Keratinocyte (primary cell): ENCODE data around the gene RBM38. TPM values are rescaled to one million over a fixed set of nuclear protein-coding genes. Genes with fewer than 3 reads are reported as not detected.

Source experiments
- DNase-seq: peaks from one replicate; pipeline ENCODE4 v3.0.0-alpha.2; 2011; ENCODE audit warnings: low read depth, missing footprints, low spot score
- FAIRE-seq: peaks from 2 replicates; lab custom pipeline; 2011; peaks lifted over from hg19 to GRCh38; lab: Jason Lieb, UNC
- H2AFZ ChIP-seq: 2 replicates; pipeline ENCODE4 v1.6.0; 2012; ENCODE audit warnings: low read length, control low read depth, inconsistent platforms; ENCODE audit not compliant: control insufficient read depth
- H3K27ac ChIP-seq: 2 replicates; pipeline ENCODE4 v1.5.1; 2011; ENCODE audit warnings: low read length; ENCODE audit not compliant: control insufficient read depth, insufficient read depth
- H3K27me3 ChIP-seq: 3 replicates; pipeline ENCODE4 v1.6.0; 2011; ENCODE audit warnings: low read length; ENCODE audit not compliant: control insufficient read depth, insufficient read depth; ENCODE audit errors: extremely low read depth
- H3K36me3 ChIP-seq, 2 experiments: 2 replicates in 1 of 2; 3 replicates in 1 of 2; pipeline ENCODE4 v1.5.1; 2011; ENCODE audit warnings: low read length in 2 of 2, mild to moderate bottlenecking in 1 of 2; ENCODE audit not compliant: control insufficient read depth in 2 of 2, insufficient read depth in 2 of 2; ENCODE audit errors: extremely low read depth in 1 of 2
- H3K4me1 ChIP-seq: 3 replicates; pipeline ENCODE4 v1.5.1; 2011; ENCODE audit warnings: low read length; ENCODE audit not compliant: control insufficient read depth, insufficient read depth; ENCODE audit errors: extremely low read depth
- H3K4me2 ChIP-seq: 3 replicates; pipeline ENCODE4 v1.6.0; 2011; ENCODE audit warnings: low read depth, low read length; ENCODE audit not compliant: control insufficient read depth, insufficient read depth; ENCODE audit errors: extremely low read depth
- H3K4me3 ChIP-seq, 3 experiments: fragments of 200-600 bp in 1 of 3; sonication (generic) in 1 of 3; 2 replicates in 2 of 3; 3 replicates in 1 of 3; pipeline ENCODE4 v1.5.1; 2011 to 2016; ENCODE audit warnings: low read length in 3 of 3, mild to moderate bottlenecking in 3 of 3, control low read depth in 2 of 3, inconsistent platforms in 1 of 3, low read depth in 1 of 3, mixed read lengths in 1 of 3, mixed run types in 1 of 3, moderate library complexity in 1 of 3; ENCODE audit not compliant: control insufficient read depth in 2 of 3, insufficient read depth in 2 of 3; ENCODE audit errors: extremely low read depth in 1 of 3
- H3K79me2 ChIP-seq: 2 replicates; pipeline ENCODE4 v1.6.0; 2012; ENCODE audit warnings: low read length; ENCODE audit not compliant: control insufficient read depth, insufficient read depth
- H3K9ac ChIP-seq: 3 replicates; pipeline ENCODE4 v1.6.0; 2011; ENCODE audit warnings: low read length; ENCODE audit not compliant: control insufficient read depth, insufficient read depth; ENCODE audit errors: extremely low read depth
- H3K9me1 ChIP-seq: 3 replicates; pipeline ENCODE4 v1.6.0; 2011; ENCODE audit warnings: low read length; ENCODE audit not compliant: control insufficient read depth, insufficient read depth; ENCODE audit errors: extremely low read depth
- H3K9me3 ChIP-seq: 2 replicates; pipeline ENCODE4 v1.5.1; 2012; ENCODE audit warnings: low read depth, low read length; ENCODE audit not compliant: control insufficient read depth
- H4K20me1 ChIP-seq: 3 replicates; pipeline ENCODE4 v1.6.0; 2011; ENCODE audit warnings: low read length; ENCODE audit not compliant: control insufficient read depth, insufficient read depth; ENCODE audit errors: extremely low read depth
- EZH2 ChIP-seq: IDR thresholded peaks from one replicate; pipeline ENCODE4 v1.6.1; 2012; ENCODE audit warnings: inconsistent platforms, mild to moderate bottlenecking, low read length, moderate library complexity
- dilution Hi-C: fragments of 300-500 bp; cut with MboI; formaldehyde crosslinking; loops from one replicate; pipeline ENCODE4 v1.7.0; 2020; ENCODE audit warnings: low sequenced_read_pairs; ENCODE audit not compliant: extremely low pct_ligation_motif_present
- polyA plus RNA-seq, 5 experiments: library from polyadenylated mRNA; depleted of rRNA in 3 of 5; stranded (reverse) in 3 of 5; stranded (forward) in 1 of 5; unstranded in 1 of 5; fragments of >200 nt; gene quantifications; 1 replicate in 1 of 5; 2 replicates in 3 of 5; 3 replicates in 1 of 5; pipeline versions ENCODE4 v1.2.1 to v1.2.3, GENCODE V29; 2011 to 2012; ENCODE audit warnings: missing spikeins in 2 of 5, low read depth in 1 of 5, low replicate concordance in 1 of 5
- TF ChIP-seq, protein P1 (sequence below), 3 experiments: IDR thresholded peaks in 1 of 3; conservative IDR thresholded peaks in 1 of 3; optimal IDR thresholded peaks in 1 of 3; 2 replicates in 2 of 3; 3 replicates in 1 of 3; pipeline versions ENCODE3 to v1.5.1; 2011; ENCODE audit warnings: low read length in 3 of 3, mild to moderate bottlenecking in 3 of 3, moderate library complexity in 2 of 3, control low read depth in 1 of 3, inconsistent platforms in 1 of 3; ENCODE audit not compliant: insufficient read depth in 2 of 3; ENCODE audit errors: extremely low read depth in 1 of 3

Gene RBM38
- polyA plus RNA-seq, 1 donor (not counting 4 experiments of a cell fraction or from before 2014, with no cell fraction given), result 5.1 TPM

DNA sequence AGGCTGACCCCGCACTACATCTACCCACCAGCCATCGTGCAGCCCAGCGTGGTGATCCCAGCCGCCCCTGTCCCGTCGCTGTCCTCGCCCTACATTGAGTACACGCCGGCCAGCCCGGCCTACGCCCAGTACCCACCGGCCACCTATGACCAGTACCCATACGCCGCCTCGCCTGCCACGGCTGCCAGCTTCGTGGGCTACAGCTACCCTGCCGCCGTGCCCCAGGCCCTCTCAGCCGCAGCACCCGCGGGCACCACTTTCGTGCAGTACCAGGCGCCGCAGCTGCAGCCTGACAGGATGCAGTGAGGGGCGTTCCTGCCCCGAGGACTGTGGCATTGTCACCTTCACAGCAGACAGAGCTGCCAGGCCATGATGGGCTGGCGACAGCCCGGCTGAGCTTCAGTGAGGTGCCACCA, 16.4 kb downstream of the RBM38 start:
- FAIRE-seq (no peak), DNase-seq (no peak)
- Histone ChIP-seq H3K36me3 (peaks cover 0 to 7% of the 10 kb centered on the region in 2 experiments), H3K9me3 (no peaks in the 10 kb centered on the region), H3K79me2 (no peaks in the 10 kb centered on the region), H4K20me1 (no peaks in the 10 kb centered on the region), H3K9me1 (no peaks in the 10 kb centered on the region), H3K4me1 (no peaks in the 10 kb centered on the region), H3K9ac (no peak overlapping the region), H3K27me3 (peaks cover 9% of the 10 kb centered on the region), H3K4me3 (no peak overlapping the region), H3K27ac (no peak overlapping the region), H2AFZ (no peak overlapping the region), H3K4me2 (no peak overlapping the region)
- dilution Hi-C loops, result no loop called here
- TF ChIP-seq, protein P1, sequence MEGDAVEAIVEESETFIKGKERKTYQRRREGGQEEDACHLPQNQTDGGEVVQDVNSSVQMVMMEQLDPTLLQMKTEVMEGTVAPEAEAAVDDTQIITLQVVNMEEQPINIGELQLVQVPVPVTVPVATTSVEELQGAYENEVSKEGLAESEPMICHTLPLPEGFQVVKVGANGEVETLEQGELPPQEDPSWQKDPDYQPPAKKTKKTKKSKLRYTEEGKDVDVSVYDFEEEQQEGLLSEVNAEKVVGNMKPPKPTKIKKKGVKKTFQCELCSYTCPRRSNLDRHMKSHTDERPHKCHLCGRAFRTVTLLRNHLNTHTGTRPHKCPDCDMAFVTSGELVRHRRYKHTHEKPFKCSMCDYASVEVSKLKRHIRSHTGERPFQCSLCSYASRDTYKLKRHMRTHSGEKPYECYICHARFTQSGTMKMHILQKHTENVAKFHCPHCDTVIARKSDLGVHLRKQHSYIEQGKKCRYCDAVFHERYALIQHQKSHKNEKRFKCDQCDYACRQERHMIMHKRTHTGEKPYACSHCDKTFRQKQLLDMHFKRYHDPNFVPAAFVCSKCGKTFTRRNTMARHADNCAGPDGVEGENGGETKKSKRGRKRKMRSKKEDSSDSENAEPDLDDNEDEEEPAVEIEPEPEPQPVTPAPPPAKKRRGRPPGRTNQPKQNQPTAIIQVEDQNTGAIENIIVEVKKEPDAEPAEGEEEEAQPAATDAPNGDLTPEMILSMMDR (optimal IDR thresholded peaks at IDR 0.05 in 1 of 3, IDR thresholded peaks at IDR 0.05 in 1 of 3, conservative IDR thresholded peaks at IDR 0.05 in 1 of 3; ENCODE audit: extremely low read depth in 1 of 3, insufficient read depth in 2 of 3, low read length in 3 of 3), result no peak
- TF ChIP-seq EZH2, result no peak

DNA sequence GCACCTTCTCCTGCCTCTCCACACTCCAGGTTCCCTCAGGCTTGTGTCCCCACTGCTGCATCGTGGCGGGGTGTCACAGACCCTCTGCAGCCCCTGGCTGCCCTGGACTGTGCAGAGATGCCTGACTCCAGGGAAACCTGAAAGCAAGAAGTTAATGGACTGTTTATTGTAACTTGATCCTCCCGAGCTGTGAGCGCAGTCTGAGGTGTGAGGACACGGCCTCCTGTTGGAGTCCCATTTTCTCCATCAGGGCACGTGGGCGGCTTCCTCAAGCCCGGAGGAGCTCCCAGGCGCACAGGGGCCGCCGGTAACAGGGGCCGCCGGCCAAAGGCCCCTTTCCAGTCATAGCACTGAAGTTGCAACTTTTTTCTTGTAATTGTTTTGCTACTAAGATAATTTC, 16.9 kb downstream of the RBM38 start:
- Histone ChIP-seq H3K36me3 (peaks cover 0 to 7% of the 10 kb centered on the region in 2 experiments), H4K20me1 (no peaks in the 10 kb centered on the region), H3K4me2 (no peak overlapping the region), H2AFZ (no peak overlapping the region), H3K79me2 (no peaks in the 10 kb centered on the region), H3K4me1 (no peaks in the 10 kb centered on the region), H3K27me3 (peaks cover 14% of the 10 kb centered on the region), H3K9me1 (no peaks in the 10 kb centered on the region), H3K4me3 (no peak overlapping the region), H3K9me3 (no peaks in the 10 kb centered on the region), H3K9ac (no peak overlapping the region), H3K27ac (no peak overlapping the region)
- DNase-seq (no peak), FAIRE-seq (no peak)
- TF ChIP-seq, protein P1 (optimal IDR thresholded peaks at IDR 0.05 in 1 of 3, IDR thresholded peaks at IDR 0.05 in 1 of 3, conservative IDR thresholded peaks at IDR 0.05 in 1 of 3; ENCODE audit: extremely low read depth in 1 of 3, insufficient read depth in 2 of 3, low read length in 3 of 3), result no peak
- no peak for TF ChIP-seq EZH2
- dilution Hi-C loops, result no loop called here
